HG03439 (cell line): ENCODE data around the gene FAM131C.
"Not testable (repeated sequence)": the region's sequence is repeated elsewhere in the genome, so short reads cannot be mapped to it uniquely, and the experiment has no call there.

ENCODE experiments used
- ATAC-seq: cut with Tn5 transposase; IDR thresholded peaks from one replicate; pipeline ENCODE4 v1.9.1; 2021; ENCODE audit warnings: mild to moderate bottlenecking, moderate library complexity; ENCODE audit not compliant: unreplicated experiment

Gene FAM131C

GRCh38 chr1:16061989-16062686, 11.3 kb downstream of the FAM131C start:
- not testable (repeated sequence) for ATAC-seq

DNA sequence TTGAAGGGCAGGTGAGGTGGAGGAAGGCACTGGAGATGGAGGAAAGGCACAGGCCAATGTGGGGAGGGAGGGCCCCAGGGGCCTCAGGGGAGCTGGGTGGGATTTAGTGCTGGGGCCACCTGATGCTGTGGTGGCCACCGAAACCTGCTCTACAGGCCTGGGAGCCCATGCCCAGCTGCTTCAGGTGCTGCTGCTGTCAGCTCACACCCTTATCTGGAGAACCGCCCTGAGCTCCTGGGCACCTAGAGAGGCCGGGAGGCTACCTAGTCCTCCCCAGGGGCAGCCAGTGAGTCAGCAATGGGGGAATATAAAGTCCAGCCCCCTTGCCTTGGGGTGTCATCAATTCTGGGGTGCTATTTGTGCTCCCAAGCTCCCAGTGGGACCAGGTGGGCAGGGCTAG, 12.2 kb downstream of the FAM131C start:
- ATAC-seq: no peak

- not testable (repeated sequence) for ATAC-seq
Measured at GRCh38 chr1:16058394-16059120, 14.9 kb downstream of the FAM131C start.

DNA sequence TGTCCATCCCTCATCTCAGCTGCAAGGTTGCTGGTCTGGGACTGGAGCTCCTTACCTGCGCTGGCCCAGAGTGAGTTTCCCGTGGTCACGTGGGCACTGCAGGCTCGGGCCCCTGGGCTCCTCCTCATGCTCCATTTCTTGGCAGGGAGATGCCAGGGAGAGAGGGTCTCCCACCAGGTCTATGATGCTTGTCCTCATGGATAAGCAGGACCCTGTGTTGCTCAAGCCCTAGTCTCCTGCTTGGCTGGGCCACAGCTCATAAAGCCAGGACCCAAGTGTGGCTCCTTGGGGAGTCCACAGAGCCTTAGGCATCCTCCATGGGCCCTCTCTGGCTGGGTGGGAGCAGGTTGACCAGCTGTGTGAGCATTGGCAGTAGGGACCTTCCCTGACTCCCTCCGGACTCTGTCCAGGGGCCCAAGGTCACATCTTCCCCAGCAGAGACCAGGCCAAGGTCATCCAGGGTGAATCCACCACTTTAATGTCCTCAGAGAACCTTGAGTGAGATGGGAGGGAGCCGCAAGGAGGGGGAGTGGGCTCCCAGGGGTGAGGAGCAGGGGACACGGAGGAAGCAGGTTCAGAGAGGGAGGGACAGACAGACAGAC, 16.0 kb downstream of the FAM131C start:
- not testable (repeated sequence) for ATAC-seq

DNA sequence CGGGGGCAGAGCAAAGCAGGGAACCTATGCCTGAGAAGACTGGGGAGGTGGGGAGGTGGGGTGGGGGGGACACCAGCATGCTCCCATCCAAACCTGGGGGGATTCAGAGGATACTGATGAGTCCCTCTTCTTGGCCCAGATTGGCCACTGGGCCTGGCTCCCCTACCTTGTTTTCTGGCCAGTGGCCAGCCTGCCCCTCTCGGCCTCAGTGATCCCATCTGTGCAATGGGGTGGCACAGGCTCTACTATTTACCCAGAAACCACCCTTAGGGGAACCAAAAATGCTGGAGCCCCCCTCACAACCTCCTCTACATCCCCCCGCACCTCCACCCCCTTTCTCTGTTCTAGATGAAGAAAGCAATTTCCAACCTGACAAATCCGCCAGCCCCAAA, 16.9 kb downstream of the FAM131C start:
- not testable (repeated sequence) for ATAC-seq

DNA sequence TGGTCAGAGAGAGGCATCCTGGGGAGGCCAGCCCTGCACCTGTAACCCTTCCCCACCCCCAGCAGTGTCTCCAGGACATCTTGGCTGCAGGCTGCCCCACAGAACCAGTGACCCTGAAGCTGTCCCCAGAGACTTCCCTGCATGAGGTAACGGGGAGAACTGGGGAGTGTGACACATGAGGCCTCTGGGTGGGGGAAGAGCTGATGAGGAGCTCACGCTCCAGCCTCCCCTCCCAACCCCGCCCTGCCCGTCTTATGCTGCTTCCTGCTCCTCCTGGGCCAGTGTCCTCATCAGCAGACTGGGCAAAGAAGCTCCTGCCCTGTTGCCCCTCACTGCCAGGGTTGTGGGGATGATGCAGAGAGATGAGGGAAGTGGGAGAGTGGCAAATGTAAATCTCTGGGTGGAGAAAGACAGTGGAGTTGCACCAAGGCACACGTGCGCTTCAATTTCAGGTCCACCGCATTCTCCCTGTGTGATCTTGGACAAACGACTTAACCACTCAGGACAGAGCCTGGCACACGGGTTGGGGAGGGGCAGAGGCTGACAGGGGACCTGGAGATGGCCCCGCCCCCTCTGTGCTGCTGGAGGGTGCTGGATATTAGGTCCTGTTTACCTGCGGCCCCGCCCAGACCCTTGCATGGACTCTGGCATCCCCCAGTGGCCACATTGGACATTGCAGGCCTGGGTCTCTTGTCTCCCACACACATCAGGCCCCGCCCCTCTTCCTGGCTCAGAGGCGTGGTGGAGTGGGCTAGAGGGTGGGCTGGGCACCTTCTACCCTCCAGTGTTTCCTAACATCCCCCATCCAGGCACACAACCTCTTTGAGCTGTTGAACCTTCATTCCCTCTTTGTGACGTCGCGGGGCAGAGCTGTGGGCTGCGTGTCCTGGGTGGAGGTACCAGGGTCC, 17.6 kb downstream of the FAM131C start:
- ATAC-seq: no peak

- ATAC-seq: no peak
Measured at GRCh38 chr1:16054598-16055540, 18.6 kb downstream of the FAM131C start.

DNA sequence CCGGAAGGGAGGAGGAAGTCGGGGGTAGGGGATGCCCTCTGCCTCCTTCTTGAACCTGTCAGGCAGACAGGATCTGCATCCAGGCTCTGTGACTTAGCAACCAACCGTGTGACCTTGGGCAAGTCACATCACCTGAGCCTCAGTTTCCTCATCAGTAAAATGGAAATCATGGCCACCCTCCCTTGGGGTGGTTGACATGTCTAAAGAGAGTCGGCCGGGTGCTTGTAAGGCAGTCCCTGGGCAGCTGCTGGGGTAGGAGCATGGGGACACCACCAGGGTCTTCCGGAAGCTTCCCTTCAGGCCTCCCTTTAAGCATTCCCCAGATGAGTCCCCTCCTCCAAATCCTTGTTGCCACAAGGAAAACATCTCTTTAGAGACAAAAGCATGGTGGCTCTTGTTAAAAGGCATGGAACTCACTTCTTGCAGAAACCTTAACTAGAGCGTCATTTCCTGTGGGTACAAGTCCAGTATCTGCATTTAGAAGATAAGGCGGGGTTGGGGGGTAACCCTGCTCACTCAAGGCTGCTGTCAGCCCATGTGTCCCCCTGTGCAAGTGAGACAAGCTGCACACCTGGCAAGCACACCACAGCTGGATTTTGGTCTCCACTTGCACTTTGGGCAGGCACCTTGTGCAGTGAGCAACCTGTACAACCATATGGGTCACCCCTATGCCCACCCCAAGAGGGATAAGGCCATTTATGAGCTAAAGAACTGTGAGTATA, 19.5 kb downstream of the FAM131C start:
- no peak for ATAC-seq

GRCh38 chr1:16051949-16052348, 21.5 kb downstream of the FAM131C start:
- not testable (repeated sequence) for ATAC-seq

DNA sequence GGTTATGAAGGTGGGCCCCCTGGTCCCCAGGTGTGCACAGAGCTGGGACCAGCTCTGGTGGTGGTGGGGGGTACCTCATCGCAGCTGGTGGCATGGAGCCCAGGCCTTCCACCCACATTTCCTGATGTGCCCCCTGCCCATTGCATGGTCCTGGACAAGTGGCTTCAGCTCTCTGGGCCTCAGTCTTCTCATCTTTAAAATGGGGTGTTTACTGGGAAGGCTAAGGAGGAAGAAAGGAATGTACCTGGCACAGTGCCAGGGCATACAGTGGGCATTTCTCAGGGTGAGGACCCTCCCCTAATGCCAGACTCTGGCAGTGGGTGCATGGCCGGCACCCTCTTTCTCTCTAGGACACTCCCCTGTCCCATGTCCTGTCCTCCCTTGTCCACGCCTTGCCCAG, 22.4 kb downstream of the FAM131C start:
- ATAC-seq: no peak

DNA sequence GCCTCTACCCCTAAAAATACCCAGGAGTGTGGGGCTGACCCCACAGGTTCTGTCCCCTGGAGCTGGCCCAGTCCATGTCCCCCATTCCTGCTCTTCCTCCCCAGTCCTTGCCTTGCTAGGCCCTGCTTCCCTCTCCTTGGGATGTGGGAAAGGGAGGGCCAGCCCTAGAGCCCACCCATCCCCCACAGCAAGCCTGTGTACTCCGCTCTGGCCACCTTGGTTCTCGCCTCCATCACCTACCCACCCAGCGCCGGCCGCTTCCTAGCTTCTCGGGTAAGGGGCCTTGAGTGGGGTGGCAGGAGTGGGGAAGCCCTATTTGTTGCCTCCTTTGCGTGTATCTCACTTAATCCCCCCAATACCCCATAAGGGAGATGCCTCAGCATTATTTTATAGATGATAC, 23.1 kb downstream of the FAM131C start:
- no peak for ATAC-seq

DNA sequence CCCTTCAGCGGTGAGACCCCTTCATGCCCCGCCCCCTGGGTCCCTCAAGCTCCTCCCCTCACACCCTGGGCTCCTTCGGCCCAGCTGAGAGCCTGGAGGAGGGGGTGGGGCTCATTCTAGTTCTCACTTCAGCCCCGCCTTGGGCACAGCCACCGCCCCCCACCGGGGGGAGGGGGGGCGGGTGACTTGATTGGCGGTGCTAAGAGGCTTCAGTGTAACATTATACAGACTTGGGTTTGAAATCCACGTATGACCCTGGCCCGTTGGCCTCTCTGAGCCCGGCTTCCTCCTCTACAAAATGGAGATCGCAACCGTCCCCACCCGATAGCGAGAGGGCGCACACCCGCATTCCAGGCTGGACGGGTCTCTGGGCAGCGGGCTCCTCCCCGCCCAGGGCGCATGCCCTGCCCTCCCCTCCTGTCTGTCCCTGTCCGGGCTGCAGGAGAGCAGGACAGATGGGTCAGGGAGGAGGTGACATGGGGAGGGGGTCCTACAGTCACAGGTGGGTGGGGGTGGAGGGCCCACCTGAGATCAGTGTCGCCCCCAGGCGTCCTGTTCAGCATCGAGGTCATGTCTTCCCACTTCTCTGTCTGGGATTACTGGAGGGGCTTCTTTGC, 24.8 kb downstream of the FAM131C start:
- no peak for ATAC-seq

DNA sequence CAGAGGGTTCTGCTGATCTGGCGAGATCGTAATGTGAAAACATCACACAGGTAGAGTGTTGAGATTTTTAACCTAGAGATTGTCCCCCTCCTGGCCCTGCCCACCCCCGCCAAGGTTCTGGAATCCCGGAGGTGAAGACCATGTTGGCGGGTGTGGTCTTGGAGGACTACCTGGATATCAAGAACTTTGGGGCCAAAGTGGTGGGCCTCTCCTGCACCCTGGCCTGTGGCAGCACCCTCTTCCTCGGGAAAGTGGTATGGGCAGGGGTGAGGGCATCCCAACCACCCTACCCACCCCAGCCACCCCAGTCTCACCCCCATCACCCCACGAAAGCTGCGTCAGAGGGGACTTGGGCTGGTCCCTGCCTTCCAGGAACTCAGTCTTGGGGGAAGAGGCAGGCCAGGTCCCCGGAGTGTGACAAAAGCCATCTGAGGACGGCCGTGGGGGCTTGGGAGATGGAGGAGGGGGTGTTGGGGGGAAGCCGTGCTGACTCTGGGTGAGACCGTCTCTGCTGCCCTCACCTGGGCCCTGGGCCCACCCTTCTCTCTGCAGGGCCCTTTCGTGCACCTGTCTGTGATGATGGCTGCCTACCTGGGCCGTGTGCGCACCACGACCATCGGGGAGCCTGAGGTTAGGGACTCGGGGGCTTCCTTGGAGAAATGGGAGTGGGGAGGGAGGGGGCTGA, 25.5 kb downstream of the FAM131C start:
- no peak for ATAC-seq

DNA sequence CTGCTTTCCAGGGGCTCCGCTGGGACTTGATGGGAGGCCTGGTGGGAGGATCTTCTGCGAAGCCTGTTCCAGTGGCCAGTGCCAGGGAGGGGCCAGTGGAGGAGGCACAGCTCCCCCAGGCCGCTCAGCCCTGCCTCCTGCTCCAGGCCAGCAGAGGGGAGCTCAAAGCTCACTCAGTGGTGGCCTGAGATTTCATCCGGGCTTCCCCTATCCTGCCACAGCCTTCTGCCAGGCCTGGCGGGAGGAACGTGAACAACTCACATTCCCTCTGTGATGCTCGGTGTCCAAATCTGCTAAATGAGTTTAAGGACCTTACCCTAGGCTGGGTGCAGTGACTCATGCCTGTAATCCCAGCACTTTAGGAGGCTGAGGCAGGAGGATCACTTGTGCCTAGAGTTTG, 26.6 kb downstream of the FAM131C start:
- ATAC-seq: no peak

DNA sequence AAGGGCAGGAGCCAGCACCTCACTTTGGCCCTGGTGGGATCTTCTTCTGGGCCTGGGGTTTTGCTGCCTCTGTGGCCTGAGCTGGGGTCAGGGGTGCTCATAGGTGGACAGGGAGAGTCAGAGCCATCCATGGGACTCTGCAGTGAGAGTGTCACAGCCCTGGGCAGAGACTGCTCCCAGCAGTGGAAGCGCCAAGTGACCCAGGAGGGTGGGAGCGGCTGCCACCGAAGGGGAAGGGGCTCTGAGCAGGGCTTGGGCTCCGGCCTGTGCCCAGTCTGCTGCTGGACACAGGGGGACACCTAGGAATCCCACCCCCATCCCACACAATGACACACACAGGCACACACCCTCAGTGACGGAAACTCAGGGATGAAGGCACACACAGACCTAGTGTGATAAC, 29.5 kb downstream of the FAM131C start:
- ATAC-seq: no peak

GRCh38 chr1:16043521-16043920, 29.9 kb downstream of the FAM131C start, which contains the start of gene CLCNKB:
CLCNKB (plus strand) TSS chr1:16043782; CDS start chr1:16044493, 711 bp downstream.
- ATAC-seq: no peak

DNA sequence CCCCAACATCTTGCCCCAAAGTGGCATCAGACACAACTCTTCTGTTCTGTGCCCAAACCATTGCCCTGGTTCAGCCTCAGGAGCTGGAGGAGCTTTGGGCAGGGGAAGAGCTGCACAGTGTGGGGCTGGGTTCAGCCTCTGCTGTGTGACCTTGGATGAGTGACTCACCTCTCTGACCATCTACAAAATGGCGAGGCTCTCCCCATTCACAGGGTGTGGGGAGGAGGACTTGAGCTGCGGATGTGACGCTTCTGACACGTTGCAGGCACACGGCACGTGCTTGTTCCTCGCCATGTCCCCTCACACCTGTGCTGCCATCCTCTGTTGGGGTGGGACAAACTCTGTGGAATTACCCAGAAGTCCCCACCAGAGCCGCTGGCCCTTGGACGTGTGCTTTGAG, 30.8 kb downstream of the FAM131C start:
- not testable (repeated sequence) for ATAC-seq

- ATAC-seq: no peak
Measured at GRCh38 chr1:16042096-16042495, 31.4 kb downstream of the FAM131C start.
